ENCODE results near the gene RFX1.

The RFX1 gene

GRCh38 chr19:13938301-13939064 is 67.6 kb downstream of the RFX1 start, which contains the start of gene PODNL1:
Gene PODNL1 (minus strand): TSS chr19:13938417. CDS start chr19:13938181, 236 bp downstream.
- peaks cover 1% of the 10 kb centered on the region for H3K36me3 Mint-ChIP-seq (ENCODE audit: insufficient read depth)
- no peak within 1 kb of the TSS for H3K27ac Mint-ChIP-seq (ENCODE audit: low read depth)
- ATAC-seq (replicated peaks; ENCODE audit: extremely low read depth, poor library complexity, severe bottlenecking) = no peak
- no peak within 1 kb of the TSS for H3K4me3 Mint-ChIP-seq
- no peaks in the 10 kb centered on the region for H3K27me3 Mint-ChIP-seq
- DNase-seq (ENCODE audit: low spot score in 2 of 2) = no peak
- H3K9me3 Mint-ChIP-seq = no peaks in the 10 kb centered on the region
- peaks cover 6% of the 10 kb centered on the region for H3K4me1 Mint-ChIP-seq

- ATAC-seq (replicated peaks; ENCODE audit: extremely low read depth, poor library complexity, severe bottlenecking) = no peak
- Mint-ChIP-seq H3K27me3 (no peaks in the 10 kb centered on the region), H3K36me3 (ENCODE audit: insufficient read depth) (peaks cover 1% of the 10 kb centered on the region), H3K4me1 (peaks cover 6% of the 10 kb centered on the region), H3K4me3 (no peak overlapping the region), H3K9me3 (no peaks in the 10 kb centered on the region), H3K27ac (ENCODE audit: low read depth) (no peak overlapping the region)
- no peak for DNase-seq (ENCODE audit: low spot score in 2 of 2)
Observed at GRCh38 chr19:13937479-13938300, 68.4 kb downstream of the RFX1 start.

GRCh38 chr19:13935765-13936510 is 70.2 kb downstream of the RFX1 start:
- H3K27me3 Mint-ChIP-seq = no peaks in the 10 kb centered on the region
- H3K9me3 Mint-ChIP-seq = no peaks in the 10 kb centered on the region
- peaks cover 6% of the 10 kb centered on the region for H3K4me1 Mint-ChIP-seq
- ATAC-seq (replicated peaks; ENCODE audit: extremely low read depth, poor library complexity, severe bottlenecking) (no peak), DNase-seq (ENCODE audit: low spot score in 2 of 2) (no peak)
- peaks cover 1% of the 10 kb centered on the region for H3K36me3 Mint-ChIP-seq (ENCODE audit: insufficient read depth)
- H3K4me3 Mint-ChIP-seq = no peak overlapping the region
- H3K27ac Mint-ChIP-seq (ENCODE audit: low read depth) = no peak overlapping the region

- no peaks in the 10 kb centered on the region for H3K9me3 Mint-ChIP-seq
- H3K36me3 Mint-ChIP-seq (ENCODE audit: insufficient read depth) = peaks cover 3% of the 10 kb centered on the region
- no peaks in the 10 kb centered on the region for H3K27me3 Mint-ChIP-seq
- DNase-seq (ENCODE audit: low spot score in 2 of 2) = no peak
- H3K4me1 Mint-ChIP-seq = peaks cover 6% of the 10 kb centered on the region
- no peak for ATAC-seq (replicated peaks; ENCODE audit: extremely low read depth, poor library complexity, severe bottlenecking)
- no peak overlapping the region for H3K4me3 Mint-ChIP-seq
- H3K27ac Mint-ChIP-seq (ENCODE audit: low read depth) = no peak overlapping the region
Observed at GRCh38 chr19:13934785-13935109, 71.4 kb downstream of the RFX1 start.

DNA sequence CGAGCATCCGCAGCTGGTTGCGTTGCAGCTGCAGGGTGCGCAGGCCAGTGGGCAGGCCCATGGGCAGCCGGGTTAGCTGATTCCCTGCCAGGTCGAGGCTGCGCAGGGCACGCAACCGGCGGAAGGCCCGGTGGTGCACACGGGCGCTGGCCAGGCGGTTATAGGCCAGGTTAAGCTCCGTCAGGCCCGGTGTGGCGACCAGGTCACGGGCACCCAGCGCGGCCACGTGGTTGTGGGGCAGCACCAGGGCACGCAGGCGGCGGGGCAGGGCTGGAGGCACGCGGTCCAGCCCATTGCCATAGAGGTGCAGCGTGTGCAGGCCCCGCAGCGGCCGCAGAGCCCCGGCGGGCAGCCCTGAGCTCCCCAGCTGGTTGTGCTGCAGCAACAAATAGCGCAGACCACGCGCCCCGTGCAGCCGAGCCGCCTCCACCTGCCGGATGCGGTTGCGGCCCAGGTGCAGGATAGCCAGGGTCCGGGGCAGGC is 73.2 kb downstream of the RFX1 start:
- Mint-ChIP-seq H3K4me1 (peaks cover 6% of the 10 kb centered on the region), H3K9me3 (no peaks in the 10 kb centered on the region), H3K27ac (ENCODE audit: low read depth) (no peak overlapping the region), H3K4me3 (no peak overlapping the region), H3K36me3 (ENCODE audit: insufficient read depth) (peaks cover 4% of the 10 kb centered on the region), H3K27me3 (no peaks in the 10 kb centered on the region)
- DNase-seq (ENCODE audit: low spot score in 2 of 2) (no peak), ATAC-seq (replicated peaks; ENCODE audit: extremely low read depth, poor library complexity, severe bottlenecking) (no peak)

GRCh38 chr19:13932149-13932637 is 73.9 kb downstream of the RFX1 start:
- H3K9me3 Mint-ChIP-seq = no peaks in the 10 kb centered on the region
- no peak overlapping the region for H3K4me3 Mint-ChIP-seq
- H3K4me1 Mint-ChIP-seq = peaks cover 6% of the 10 kb centered on the region
- peaks cover 4% of the 10 kb centered on the region for H3K36me3 Mint-ChIP-seq (ENCODE audit: insufficient read depth)
- DNase-seq (ENCODE audit: low spot score in 2 of 2) (no peak), ATAC-seq (replicated peaks; ENCODE audit: extremely low read depth, poor library complexity, severe bottlenecking) (no peak)
- no peaks in the 10 kb centered on the region for H3K27me3 Mint-ChIP-seq
- no peak overlapping the region for H3K27ac Mint-ChIP-seq (ENCODE audit: low read depth)

DNA sequence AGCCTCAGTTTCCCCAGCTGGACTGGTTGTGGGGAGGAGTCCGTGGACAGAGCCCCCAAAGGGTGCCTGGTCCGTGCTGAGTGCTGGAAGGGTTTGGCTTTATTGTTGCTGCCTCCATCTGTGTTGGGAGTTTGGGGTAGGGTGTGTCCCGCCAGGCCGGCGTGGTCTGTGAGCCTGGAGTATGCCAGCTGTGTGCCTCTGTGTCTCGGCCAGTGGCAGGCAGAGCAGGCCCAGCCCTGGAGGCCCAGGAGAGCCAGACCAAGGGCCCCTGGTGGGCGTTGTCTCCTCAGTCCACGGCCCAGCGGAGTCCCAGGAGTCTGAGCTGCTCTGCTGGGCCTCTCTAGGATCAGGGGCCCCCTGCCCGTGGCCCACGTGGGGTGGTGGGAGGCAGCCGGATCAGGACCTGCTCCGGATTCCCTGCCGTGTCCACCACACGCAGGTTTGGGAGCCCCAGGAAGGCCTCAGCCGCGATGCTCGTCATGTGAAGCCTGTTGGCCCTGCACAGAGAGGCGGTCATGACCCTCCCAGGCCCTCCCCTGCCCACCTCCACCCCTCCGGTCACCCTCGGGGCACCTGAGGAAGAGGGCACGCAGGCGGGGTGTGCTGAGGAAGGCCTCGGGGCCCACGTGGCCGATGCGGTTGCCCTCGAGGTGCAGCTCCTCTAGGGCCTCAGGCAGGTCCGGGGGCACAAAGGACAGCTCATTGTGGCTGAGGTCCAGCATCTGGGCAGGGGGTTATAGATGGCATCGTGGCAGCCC is 74.5 kb downstream of the RFX1 start:
- DNase-seq (ENCODE audit: low spot score in 2 of 2) = no peak

DNA sequence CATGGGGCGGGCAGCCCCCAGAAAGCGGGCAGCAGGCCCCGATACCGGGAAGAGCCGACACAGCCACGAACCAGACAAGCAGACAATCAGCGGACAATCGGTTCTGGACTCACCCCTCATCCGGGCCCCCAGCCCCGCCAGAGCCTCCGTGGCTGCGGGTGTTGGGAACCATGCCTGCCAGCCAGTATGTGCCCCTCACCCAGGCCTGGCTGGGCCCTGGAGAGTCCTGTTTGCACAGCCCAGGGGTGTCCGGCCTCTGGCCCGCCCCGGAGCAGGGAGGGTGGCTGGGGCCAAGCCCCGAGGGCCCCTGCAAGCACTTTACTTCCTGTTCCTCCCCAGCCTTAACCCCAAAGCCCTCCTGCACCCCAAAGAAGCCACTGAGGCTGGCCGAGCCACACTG is 75.7 kb downstream of the RFX1 start:
- DNase-seq (ENCODE audit: low spot score in 2 of 2) (no peak), ATAC-seq (replicated peaks; ENCODE audit: extremely low read depth, poor library complexity, severe bottlenecking) (no peak)
- Mint-ChIP-seq H3K36me3 (ENCODE audit: insufficient read depth) (peaks cover 7% of the 10 kb centered on the region), H3K4me1 (peaks cover 6% of the 10 kb centered on the region), H3K27me3 (no peaks in the 10 kb centered on the region), H3K4me3 (no peak overlapping the region), H3K27ac (ENCODE audit: low read depth) (no peak overlapping the region), H3K9me3 (no peaks in the 10 kb centered on the region)

More for the DNA sequence above, 74.5 kb downstream of the RFX1 start:
- H3K36me3 Mint-ChIP-seq (ENCODE audit: insufficient read depth) = peaks cover 6% of the 10 kb centered on the region
- peaks cover 6% of the 10 kb centered on the region for H3K4me1 Mint-ChIP-seq
- no peak overlapping the region for H3K4me3 Mint-ChIP-seq
- no peaks in the 10 kb centered on the region for H3K9me3 Mint-ChIP-seq
- no peak overlapping the region for H3K27ac Mint-ChIP-seq (ENCODE audit: low read depth)
- ATAC-seq (replicated peaks; ENCODE audit: extremely low read depth, poor library complexity, severe bottlenecking) = no peak
- no peaks in the 10 kb centered on the region for H3K27me3 Mint-ChIP-seq

GRCh38 chr19:13929956-13930355 is 76.2 kb downstream of the RFX1 start:
- peaks cover 7% of the 10 kb centered on the region for H3K36me3 Mint-ChIP-seq (ENCODE audit: insufficient read depth)

DNA sequence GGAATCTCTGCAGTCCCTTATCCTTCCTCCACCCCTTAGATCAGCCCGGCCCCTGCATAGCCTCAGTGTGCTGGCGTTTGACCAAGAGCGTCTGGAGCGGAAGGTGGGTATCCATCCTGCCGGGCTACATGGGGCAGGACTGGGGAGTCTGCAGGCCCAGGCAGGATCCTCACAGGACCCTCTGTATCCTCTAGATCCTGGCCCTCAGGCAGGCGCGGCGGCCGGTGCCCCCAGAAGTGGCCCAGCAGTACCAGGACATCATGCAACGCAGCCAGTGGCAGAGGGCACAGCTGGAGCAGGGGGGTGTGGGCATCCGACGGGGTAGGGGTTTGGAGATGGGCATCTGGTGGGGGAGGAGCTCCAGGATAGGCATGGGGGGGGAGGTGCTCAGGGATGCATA is 76.8 kb downstream of the RFX1 start:
- no peaks in the 10 kb centered on the region for H3K9me3 Mint-ChIP-seq
- H3K27ac Mint-ChIP-seq (ENCODE audit: low read depth) = no peak overlapping the region
- H3K36me3 Mint-ChIP-seq (ENCODE audit: insufficient read depth) = peaks cover 10% of the 10 kb centered on the region
- no peak for DNase-seq (ENCODE audit: low spot score in 2 of 2)
- no peak overlapping the region for H3K4me3 Mint-ChIP-seq
- H3K27me3 Mint-ChIP-seq = no peaks in the 10 kb centered on the region
- peaks cover 6% of the 10 kb centered on the region for H3K4me1 Mint-ChIP-seq
- ATAC-seq (replicated peaks; ENCODE audit: extremely low read depth, poor library complexity, severe bottlenecking) = no peak

More at GRCh38 chr19:13929956-13930355, 76.2 kb downstream of the RFX1 start:
- peaks cover 6% of the 10 kb centered on the region for H3K4me1 Mint-ChIP-seq
- no peak overlapping the region for H3K27ac Mint-ChIP-seq (ENCODE audit: low read depth)
- H3K27me3 Mint-ChIP-seq = no peaks in the 10 kb centered on the region
- H3K9me3 Mint-ChIP-seq = no peaks in the 10 kb centered on the region
- DNase-seq (ENCODE audit: low spot score in 2 of 2) (no peak), ATAC-seq (replicated peaks; ENCODE audit: extremely low read depth, poor library complexity, severe bottlenecking) (no peak)
- no peak overlapping the region for H3K4me3 Mint-ChIP-seq

GRCh38 chr19:13926715-13927114 is 79.4 kb downstream of the RFX1 start:
- Mint-ChIP-seq H3K36me3 (ENCODE audit: insufficient read depth) (peaks cover 20% of the 10 kb centered on the region), H3K27me3 (no peaks in the 10 kb centered on the region), H3K27ac (ENCODE audit: low read depth) (peak overlapping the region; percentile 32), H3K4me3 (no peak overlapping the region), H3K9me3 (no peaks in the 10 kb centered on the region), H3K4me1 (no peaks in the 10 kb centered on the region)
- no peak for DNase-seq (ENCODE audit: low spot score in 2 of 2)
- ATAC-seq (replicated peaks; ENCODE audit: extremely low read depth, poor library complexity, severe bottlenecking) = no peak

DNA sequence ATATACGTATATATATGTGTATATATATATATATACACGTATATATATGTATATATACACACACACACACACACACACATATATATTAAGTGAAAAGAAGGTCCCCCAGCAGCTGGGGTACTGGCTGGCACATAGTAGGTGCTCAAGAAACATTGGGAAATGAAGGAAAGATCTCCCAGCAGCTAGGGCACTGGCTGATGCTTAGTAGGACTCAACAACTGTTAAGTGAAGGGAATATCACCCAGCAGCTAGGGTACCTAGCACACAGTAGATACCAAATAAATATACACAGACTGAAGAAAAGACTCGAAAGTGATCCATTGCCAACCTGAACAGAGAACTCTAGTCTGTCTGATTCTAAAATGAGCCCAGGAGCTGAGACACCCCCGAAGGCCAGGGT is 80.1 kb downstream of the RFX1 start:
- peak overlapping the region; percentile 32 for H3K27ac Mint-ChIP-seq (ENCODE audit: low read depth)
- H3K4me3 Mint-ChIP-seq = no peak overlapping the region
- DNase-seq (ENCODE audit: low spot score in 2 of 2) (no peak), ATAC-seq (replicated peaks; ENCODE audit: extremely low read depth, poor library complexity, severe bottlenecking) (no peak)
- no peaks in the 10 kb centered on the region for H3K27me3 Mint-ChIP-seq
- no peaks in the 10 kb centered on the region for H3K9me3 Mint-ChIP-seq
- peaks cover 3% of the 10 kb centered on the region for H3K4me1 Mint-ChIP-seq
- H3K36me3 Mint-ChIP-seq (ENCODE audit: insufficient read depth) = peaks cover 21% of the 10 kb centered on the region

Data from central memory CD8-positive, alpha-beta T cell (primary cell).